OCI-LY1 (cell line): ENCODE measurements around the gene IL6R.

Experiments
- CTCF ChIP-seq: fragments of 200-600 bp; sonication (generic), shearing (Covaris generic); IDR thresholded peaks from 2 replicates; pipeline ENCODE4 v1.5.1; 2017; ENCODE audit warnings: mild to moderate bottlenecking, antibody characterized with exemption, low read length, moderate library complexity, mixed read lengths
- EZH2 ChIP-seq: fragments of 200-600 bp; sonication (generic), shearing (Covaris generic); IDR thresholded peaks from 2 replicates; pipeline ENCODE4 v1.8.0; 2017; ENCODE audit warnings: borderline replicate concordance, mixed run types, mild to moderate bottlenecking, antibody characterized with exemption, low read length, moderate library complexity, mixed read lengths

GRCh38 chr1:154379301-154379700 is 25.8 kb upstream of the IL6R start:
- TF ChIP-seq CTCF, result no peak
- no peak for TF ChIP-seq EZH2
